K562 (cell line): ENCODE results near the gene PRMT7. TPM values are rescaled to one million over a fixed set of nuclear protein-coding genes. Genes with fewer than 3 reads are reported as not detected.

Experiments
- ATAC-seq: fragments of 200-7000 bp; cut with Tn5 transposase; 3 replicates; pipeline ENCODE4 v1.9.1; 2020; ENCODE audit warnings: moderate library complexity
- BruUV-seq: library from RNA; stranded (reverse); fragments of 400-500 nt; replicated peaks from 2 replicates; lab custom pipeline; 2021; lab: Mats Ljungman, UMichigan
- CTCF ChIA-PET: fragments of 300-600 bp; formaldehyde crosslinking; extraction: SDS; loops from one replicate; lab custom pipeline; 2021; ENCODE audit warnings: low intra/inter-chr PET ratio; lab: Yijun Ruan, JAX
- POLR2A ChIA-PET: fragments of 300-600, 350-650 bp; sonication (Branson Sonifier 250); formaldehyde crosslinking; extraction: SDS; loops from one replicate; lab custom pipeline; 2021; ENCODE audit warnings: antibody characterized with exemption, inconsistent platforms; lab: Yijun Ruan, JAX
- DNase-seq, 4 experiments: peaks; one replicate each; pipeline versions ENCODE4 v3.0.0 to v3.0.0-alpha.2; 2011 to 2018; ENCODE audit warnings: low spot score in 3 of 4, mixed read lengths in 3 of 4; ENCODE audit errors: extremely low read depth in 1 of 4
- FAIRE-seq: peaks from 2 replicates; lab custom pipeline; 2011; peaks lifted over from hg19 to GRCh38; lab: Jason Lieb, UNC
- H2AFZ ChIP-seq: 2 replicates; pipeline ENCODE4 v1.6.0; 2011; ENCODE audit warnings: low read depth, low read length, control low read depth, inconsistent platforms
- H3K27ac ChIP-seq: fragments of 200-600 bp; 3 replicates; pipeline ENCODE4 v1.8.0; 2011; ENCODE audit warnings: low read depth, mild to moderate bottlenecking, control low read depth, inconsistent platforms, low read length, moderate library complexity, mixed read lengths; ENCODE audit errors: extremely low read depth
- H3K27me3 ChIP-seq, 2 experiments: fragments of 300-600 bp in 1 of 2; 2 replicates in 1 of 2; 3 replicates in 1 of 2; pipeline versions ENCODE4 v1.6.0 to v1.8.0; 2011; ENCODE audit warnings: inconsistent platforms in 2 of 2, low read length in 2 of 2, mild to moderate bottlenecking in 1 of 2, mixed read lengths in 1 of 2, moderate library complexity in 1 of 2; ENCODE audit not compliant: control insufficient read depth in 2 of 2, insufficient read depth in 2 of 2
- H3K36me3 ChIP-seq: fragments of 300-600 bp; 3 replicates; pipeline ENCODE4 v1.8.0; 2011; ENCODE audit warnings: mild to moderate bottlenecking, low read length, inconsistent platforms; ENCODE audit not compliant: control insufficient read depth, insufficient read depth
- H3K4me1 ChIP-seq, 2 experiments: fragments of 200-600 bp in 1 of 2; replicated peaks in 1 of 2; 2 replicates in 1 of 2; 3 replicates in 1 of 2; pipeline versions ENCODE4 v1.5.1 to v1.8.0; 2011; ENCODE audit warnings: inconsistent platforms in 2 of 2, low read length in 2 of 2, mild to moderate bottlenecking in 1 of 2, mixed read lengths in 1 of 2, moderate library complexity in 1 of 2; ENCODE audit not compliant: control insufficient read depth in 2 of 2, insufficient read depth in 2 of 2
- H3K4me2 ChIP-seq: 2 replicates; pipeline ENCODE4 v1.6.1; 2011; ENCODE audit warnings: low read length, control low read depth, inconsistent platforms, mixed read lengths; ENCODE audit not compliant: insufficient read depth
- H3K4me3 ChIP-seq: fragments of 200-600 bp; sonication (generic), shearing (Covaris generic); 2 replicates; pipeline ENCODE4 v1.5.1; 2016; ENCODE audit warnings: control low read depth, inconsistent platforms
- H3K79me2 ChIP-seq: fragments of 200-600 bp; 3 replicates; pipeline ENCODE4 v1.8.0; 2011; ENCODE audit warnings: low read length, inconsistent platforms; ENCODE audit not compliant: control insufficient read depth, insufficient read depth
- H3K9ac ChIP-seq, 2 experiments: 2 replicates each; pipeline versions ENCODE4 v1.6.0 to v1.6.1; 2011; ENCODE audit warnings: low read depth in 2 of 2, low read length in 2 of 2, control low read depth in 1 of 2, inconsistent platforms in 1 of 2, mild to moderate bottlenecking in 1 of 2, mixed read lengths in 1 of 2; ENCODE audit not compliant: insufficient read depth in 1 of 2
- H3K9me1 ChIP-seq: one replicate; pipeline ENCODE4 v1.6.0; 2011; ENCODE audit warnings: inconsistent platforms, mild to moderate bottlenecking, low read length, moderate library complexity; ENCODE audit not compliant: control insufficient read depth, insufficient read depth
- H3K9me3 ChIP-seq: replicated peaks from 2 replicates; pipeline ENCODE4 v1.5.1; 2011; ENCODE audit warnings: low read depth, low read length, inconsistent platforms; ENCODE audit not compliant: control insufficient read depth, insufficient read depth
- H4K20me1 ChIP-seq: replicated peaks from 2 replicates; pipeline ENCODE4 v1.6.1; 2011; ENCODE audit warnings: low read length, inconsistent platforms, mixed read lengths; ENCODE audit not compliant: control insufficient read depth, insufficient read depth
- ASH1L ChIP-seq: fragments of 450-650 bp; IDR thresholded peaks from 2 replicates; pipeline ENCODE4 v1.6.1; 2018; ENCODE audit warnings: borderline replicate concordance, mild to moderate bottlenecking, low read depth; ENCODE audit not compliant: partially characterized antibody
- CC2D1A ChIP-seq: fragments of 450-650 bp; IDR thresholded peaks from 2 replicates; pipeline ENCODE4 v1.6.1; 2017; ENCODE audit warnings: mild to moderate bottlenecking
- ILF3 ChIP-seq: fragments of 450-650 bp; IDR thresholded peaks from 2 replicates; pipeline ENCODE4 v1.6.1; 2018; ENCODE audit warnings: antibody characterized with exemption, mild to moderate bottlenecking, moderate library complexity, borderline replicate concordance
- KLF6 ChIP-seq: fragments of 250-450 bp; sonication (Bioruptor Pico); IDR thresholded peaks from 2 replicates; pipeline ENCODE4 v1.4.0; 2020; ENCODE audit warnings: mild to moderate bottlenecking, moderate library complexity, borderline replicate concordance
- PHF8 ChIP-seq: fragments of 200-600 bp; sonication (generic); IDR thresholded peaks from 2 replicates; pipeline ENCODE4 v1.6.1; 2012; ENCODE audit warnings: mixed run types, mild to moderate bottlenecking, inconsistent platforms, low read length, moderate library complexity, borderline replicate concordance
- ZNF431 ChIP-seq: sonication (generic); formaldehyde crosslinking; IDR thresholded peaks from 2 replicates; pipeline ENCODE4 v1.8.0; 2022; ENCODE audit warnings: mild to moderate bottlenecking, missing genetic modification reagents
- ZNF561 ChIP-seq: fragments of 450-650 bp; formaldehyde crosslinking; conservative IDR thresholded peaks from 2 replicates; pipeline ENCODE4 v1.4.0; 2020; ENCODE audit warnings: mild to moderate bottlenecking, moderate library complexity
- WGBS: fragments of 100-300 bp; shearing (Covaris generic); methylation state at CpG from one replicate; pipeline ENCODE4 v1.1.6; 2016; ENCODE audit warnings: low coverage, mixed read lengths; ENCODE audit not compliant: insufficient coverage; ENCODE audit errors: missing lambda C conversion rate; 5-methylcytosine and 5-hydroxymethylcytosine counted together
- in situ Hi-C: fragments of 300-500 bp; cut with MboI; formaldehyde crosslinking; loops from 4 replicates; pipeline ENCODE4 v1.15.0; 2018; ENCODE audit warnings: inconsistent platforms, mixed read lengths
- intact Hi-C: fragments of 100-400 bp; cut with micrococcal nuclease; formaldehyde crosslinking; loops from 2 replicates; pipeline ENCODE4 v1.14.2; 2022
- polyA plus RNA-seq, 8 experiments: library from polyadenylated mRNA; depleted of rRNA in 4 of 8; stranded (reverse) in 5 of 8; unstranded in 3 of 8; fragments of >200 nt; fragmentation: Nextera tagmentation in 2 of 8; fragmentation: Illumina TruSeq in 1 of 8; extraction: Ambion mirVana in 2 of 8; extraction: Trizol in 1 of 8; gene quantifications; 2 replicates each; pipeline versions ENCODE4 v1.2.1 to v1.2.3, GENCODE V29; 2011 to 2014; ENCODE audit warnings: inconsistent platforms in 1 of 8, missing spikeins in 1 of 8
- total RNA-seq, 7 experiments: library from RNA; depleted of rRNA in 6 of 7; stranded (reverse); fragments of >200 nt in 6 of 7; fragmentation: Illumina TruSeq in 2 of 7; extraction: Trizol in 2 of 7; gene quantifications; 2 replicates each; pipeline versions ENCODE4 v1.2.1 to v1.2.3, GENCODE V29; 2011 to 2021; ENCODE audit warnings: low replicate concordance in 1 of 7

The PRMT7 gene
- total and polyA plus RNA-seq, 9 of the 15 experiments (the other 6 are each of a cell fraction or from before 2014, with no cell fraction given): 6.4 to 88.8 (median 73.1) TPM

- TF ChIP-seq ZNF561 (CRISPR knock-in tag) (no peak), CC2D1A (no peak)
Measured at GRCh38 chr16:68353366-68353765, 42.5 kb downstream of the PRMT7 start (continued).

- Histone ChIP-seq H3K36me3 (peaks cover 81% of the 10 kb centered on the region; the same call in 2 of the 3 replicates), H3K9ac (no peak overlapping the region), H3K9me3 (no peaks in the 10 kb centered on the region), H3K9me1 (no peaks in the 10 kb centered on the region), H3K4me3 (no peak overlapping the region), H3K27me3 (no peaks in the 10 kb centered on the region), H4K20me1 (no peaks in the 10 kb centered on the region), H3K27ac (no peak overlapping the region), H2AFZ (no peak overlapping the region), H3K4me1 (peaks cover 0 to 8% of the 10 kb centered on the region in 2 experiments; a peak in 1 of 5 replicates), H3K79me2 (no peaks in the 10 kb centered on the region), H3K4me2 (no peak overlapping the region)
- TF ChIP-seq ILF3 (no peak), KLF6 (CRISPR knock-in tag) (no peak), ASH1L (no peak), ZNF431 (CRISPR knock-in tag) (no peak), PHF8 (no peak)
- BruUV-seq: no TSS peak
- ChIA-PET CTCF (no interaction called here), POLR2A (interaction anchor here (0.6 to 1.3 kb wide), 3 partner anchors 39 to 421 kb away, joined by 3 to 4 read pairs (median 4); no protein-coding TSS in a partner anchor)
- DNase-seq (no peak), FAIRE-seq (no peak), ATAC-seq (no peak)
- in situ Hi-C loops (no loop called here), intact Hi-C loops (no loop called here)
- 89% methylated on average over 9 of the region's 9 CpGs for WGBS
Measured at GRCh38 chr16:68354816-68355215, 44.0 kb downstream of the PRMT7 start.
